Hindlimb muscle (tissue), 1 donor: Measurements from ENCODE around the gene GRHL3. TPM values are rescaled to one million over a fixed set of nuclear protein-coding genes. Genes with fewer than 3 reads are reported as not detected.
"Not testable (repeated sequence)": the region's sequence is repeated elsewhere in the genome, so short reads cannot be mapped to it uniquely, and the experiment has no call there.

Source experiments
- DNase-seq: peaks from one replicate; pipeline ENCODE4 v3.0.0-alpha.2; 2013
- polyA plus RNA-seq: library from polyadenylated mRNA; unstranded; fragments of 120-200 nt; gene quantifications from one replicate; pipeline ENCODE4 v1.2.1, GENCODE V29; 2013; ENCODE audit not compliant: insufficient read length

Gene GRHL3
- polyA plus RNA-seq: 0.68 TPM

- no peak for DNase-seq
Measured at GRCh38 chr1:24319312-24319863, at the start of gene GRHL3. GRHL3 (plus strand) TSS chr1:24319357; CDS start chr1:24319552, 195 bp downstream.

- not testable (repeated sequence) for DNase-seq
Measured at GRCh38 chr1:24274203-24275103, 44.7 kb upstream of the GRHL3 start.

- no peak for DNase-seq
Measured at GRCh38 chr1:24275104-24275410, 44.1 kb upstream of the GRHL3 start.

- DNase-seq: no peak
Measured at GRCh38 chr1:24275510-24275909, 43.6 kb upstream of the GRHL3 start.

GRCh38 chr1:24276791-24277190 lies 42.4 kb upstream of the GRHL3 start:
- no peak for DNase-seq

- no peak for DNase-seq
Measured at GRCh38 chr1:24277420-24278169, 41.6 kb upstream of the GRHL3 start.

- no peak for DNase-seq
Measured at GRCh38 chr1:24278726-24279125, 40.4 kb upstream of the GRHL3 start.

GRCh38 chr1:24279590-24280232 lies 39.4 kb upstream of the GRHL3 start:
- no peak for DNase-seq

- DNase-seq: no peak
Measured at GRCh38 chr1:24281591-24281990, 37.6 kb upstream of the GRHL3 start.

- no peak for DNase-seq
Measured at GRCh38 chr1:24282491-24282890, 36.7 kb upstream of the GRHL3 start.

GRCh38 chr1:24283326-24284155 lies 35.6 kb upstream of the GRHL3 start:
- DNase-seq: no peak

GRCh38 chr1:24284156-24284471 lies 35.0 kb upstream of the GRHL3 start:
- DNase-seq: no peak

- DNase-seq: no peak
Measured at GRCh38 chr1:24285231-24285630, 33.9 kb upstream of the GRHL3 start.

GRCh38 chr1:24286246-24287010 lies 32.7 kb upstream of the GRHL3 start:
- DNase-seq: no peak

GRCh38 chr1:24287779-24288178 lies 31.4 kb upstream of the GRHL3 start:
- not testable (repeated sequence) for DNase-seq

- DNase-seq: no peak
Measured at GRCh38 chr1:24288479-24288878, 30.7 kb upstream of the GRHL3 start.

- no peak for DNase-seq
Measured at GRCh38 chr1:24289937-24290595, 29.1 kb upstream of the GRHL3 start.

- DNase-seq: no peak
Measured at GRCh38 chr1:24290933-24291487, 28.1 kb upstream of the GRHL3 start.

- DNase-seq: no peak
Measured at GRCh38 chr1:24292103-24292502, 27.1 kb upstream of the GRHL3 start.

GRCh38 chr1:24292887-24293286 lies 26.3 kb upstream of the GRHL3 start:
- DNase-seq: no peak
